ENCODE measurements around the gene COL16A1.

DNA sequence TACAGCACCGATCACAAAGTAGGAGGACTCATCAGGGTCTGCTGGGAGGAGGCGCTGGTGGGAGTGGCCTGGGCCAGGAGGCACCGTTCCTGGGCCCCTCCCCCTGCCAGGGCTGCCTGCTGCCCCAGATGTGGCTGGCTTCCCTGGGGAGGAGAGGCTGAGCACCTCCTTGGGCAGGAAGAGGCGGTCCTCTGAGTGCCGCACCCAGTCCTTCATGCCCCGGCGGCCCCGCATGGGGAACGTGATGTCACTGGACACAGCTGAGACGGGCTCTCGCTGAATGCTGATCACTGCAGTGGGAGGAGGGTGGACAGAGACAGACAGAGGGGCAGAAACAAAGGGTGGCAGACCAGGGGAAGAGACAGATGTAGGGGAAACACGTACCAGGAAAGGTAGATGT, 35.5 kb upstream of the COL16A1 start:
- TF ChIP-seq, protein P1, sequence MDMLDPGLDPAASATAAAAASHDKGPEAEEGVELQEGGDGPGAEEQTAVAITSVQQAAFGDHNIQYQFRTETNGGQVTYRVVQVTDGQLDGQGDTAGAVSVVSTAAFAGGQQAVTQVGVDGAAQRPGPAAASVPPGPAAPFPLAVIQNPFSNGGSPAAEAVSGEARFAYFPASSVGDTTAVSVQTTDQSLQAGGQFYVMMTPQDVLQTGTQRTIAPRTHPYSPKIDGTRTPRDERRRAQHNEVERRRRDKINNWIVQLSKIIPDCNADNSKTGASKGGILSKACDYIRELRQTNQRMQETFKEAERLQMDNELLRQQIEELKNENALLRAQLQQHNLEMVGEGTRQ (IDR thresholded peaks at IDR 0.05; ENCODE audit: low read depth, low read length): no peak
- TF ChIP-seq, protein P2, sequence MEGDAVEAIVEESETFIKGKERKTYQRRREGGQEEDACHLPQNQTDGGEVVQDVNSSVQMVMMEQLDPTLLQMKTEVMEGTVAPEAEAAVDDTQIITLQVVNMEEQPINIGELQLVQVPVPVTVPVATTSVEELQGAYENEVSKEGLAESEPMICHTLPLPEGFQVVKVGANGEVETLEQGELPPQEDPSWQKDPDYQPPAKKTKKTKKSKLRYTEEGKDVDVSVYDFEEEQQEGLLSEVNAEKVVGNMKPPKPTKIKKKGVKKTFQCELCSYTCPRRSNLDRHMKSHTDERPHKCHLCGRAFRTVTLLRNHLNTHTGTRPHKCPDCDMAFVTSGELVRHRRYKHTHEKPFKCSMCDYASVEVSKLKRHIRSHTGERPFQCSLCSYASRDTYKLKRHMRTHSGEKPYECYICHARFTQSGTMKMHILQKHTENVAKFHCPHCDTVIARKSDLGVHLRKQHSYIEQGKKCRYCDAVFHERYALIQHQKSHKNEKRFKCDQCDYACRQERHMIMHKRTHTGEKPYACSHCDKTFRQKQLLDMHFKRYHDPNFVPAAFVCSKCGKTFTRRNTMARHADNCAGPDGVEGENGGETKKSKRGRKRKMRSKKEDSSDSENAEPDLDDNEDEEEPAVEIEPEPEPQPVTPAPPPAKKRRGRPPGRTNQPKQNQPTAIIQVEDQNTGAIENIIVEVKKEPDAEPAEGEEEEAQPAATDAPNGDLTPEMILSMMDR (conservative IDR thresholded peaks at IDR 0.05; ENCODE audit: low read depth, low read length): no peak
- TF ChIP-seq NFE2L2 (IDR thresholded peaks at IDR 0.05; ENCODE audit: low read depth, low read length) (no peak), RAD21 (IDR thresholded peaks at IDR 0.05; ENCODE audit: low read length) (no peak), CEBPB (IDR thresholded peaks at IDR 0.05; ENCODE audit: low read depth, low read length) (no peak), POLR2A (IDR thresholded peaks at IDR 0.05; ENCODE audit: low read depth, low read length) (no peak), RFX5 (IDR thresholded peaks at IDR 0.05; ENCODE audit: low read depth, low read length) (no peak), MAFK (IDR thresholded peaks at IDR 0.05; ENCODE audit: low read depth, low read length) (no peak), MXI1 (IDR thresholded peaks at IDR 0.05; ENCODE audit: borderline replicate concordance, low read depth, low read length) (no peak), ELK1 (IDR thresholded peaks at IDR 0.05; ENCODE audit: borderline replicate concordance, low read depth, low read length) (no peak), CHD1 (IDR thresholded peaks at IDR 0.05; ENCODE audit: low read depth, low read length) (no peak)

Data from IMR-90 (cell line).